OCI-LY7 (cell line): Measurements from ENCODE around the gene CEP97. TPM values are rescaled to one million over a fixed set of nuclear protein-coding genes. Genes with fewer than 3 reads are reported as not detected.

ENCODE experiments used
- BruUV-seq: library from RNA; stranded (reverse); fragments of 400-500 nt; replicated peaks from 2 replicates; lab custom pipeline; 2021; lab: Mats Ljungman, UMichigan
- CTCF ChIA-PET: fragments of 300-600 bp; sonication (Branson Sonifier 250); formaldehyde crosslinking; loops from one replicate; lab custom pipeline; 2022; ENCODE audit warnings: antibody characterized with exemption; ENCODE audit not compliant: unreplicated experiment; lab: Charles Lee
- POLR2A ChIA-PET: fragments of 300-600 bp; sonication (Branson Sonifier 250); formaldehyde crosslinking; loops from one replicate; lab custom pipeline; 2022; ENCODE audit warnings: antibody characterized with exemption; lab: Charles Lee
- DNase-seq: peaks from one replicate; pipeline ENCODE4 v3.0.0-alpha.2; 2015; ENCODE audit warnings: low spot score
- H2AFZ ChIP-seq: fragments of 200-600 bp; sonication (generic), shearing (Covaris generic); 2 replicates; pipeline ENCODE4 v1.6.1; 2014; ENCODE audit warnings: mild to moderate bottlenecking, antibody characterized with exemption, low read length, moderate library complexity
- H3K27ac ChIP-seq: fragments of 200-600 bp; sonication (generic); 2 replicates; pipeline ENCODE4 v1.5.1; 2014; ENCODE audit warnings: mixed run types, low read depth, mild to moderate bottlenecking, moderate library complexity, low read length, inconsistent platforms; ENCODE audit not compliant: poor library complexity, severe bottlenecking
- H3K36me3 ChIP-seq: fragments of 200-600 bp; sonication (generic); 2 replicates; pipeline ENCODE4 v1.6.1; 2014; ENCODE audit warnings: mild to moderate bottlenecking, antibody characterized with exemption, low read length, moderate library complexity, mixed read lengths; ENCODE audit not compliant: insufficient read depth
- H3K4me1 ChIP-seq: fragments of 200-600 bp; sonication (generic); 2 replicates; pipeline ENCODE4 v1.5.1; 2014; ENCODE audit warnings: mild to moderate bottlenecking, low read length; ENCODE audit not compliant: insufficient read depth, poor library complexity, severe bottlenecking
- H3K4me2 ChIP-seq: fragments of 200-600 bp; sonication (generic); 2 replicates; pipeline ENCODE4 v1.6.1; 2014; ENCODE audit warnings: mild to moderate bottlenecking, low read length
- H3K4me3 ChIP-seq: fragments of 200-600 bp; sonication (generic); 2 replicates; pipeline ENCODE4 v1.5.1; 2014; ENCODE audit warnings: mild to moderate bottlenecking, low read depth, low read length; ENCODE audit not compliant: poor library complexity, severe bottlenecking
- H3K79me2 ChIP-seq: fragments of 200-600 bp; sonication (generic); 2 replicates; pipeline ENCODE4 v1.6.1; 2016; ENCODE audit warnings: low read depth, mild to moderate bottlenecking, low read length, moderate library complexity, mixed read lengths; ENCODE audit not compliant: insufficient read depth
- H3K9me2 ChIP-seq: fragments of 200-600 bp; sonication (generic); 2 replicates; pipeline ENCODE4 v1.6.1; 2016; ENCODE audit warnings: mild to moderate bottlenecking, low read length, mixed read lengths; ENCODE audit not compliant: insufficient read depth
- H3K9me3 ChIP-seq: fragments of 200-600 bp; sonication (generic); 2 replicates; pipeline ENCODE4 v1.6.1; 2014; ENCODE audit warnings: mild to moderate bottlenecking, mixed run types, low read length, mixed read lengths
- H4K20me1 ChIP-seq: fragments of 200-600 bp; sonication (generic); 2 replicates; pipeline ENCODE4 v1.6.1; 2014; ENCODE audit warnings: mild to moderate bottlenecking, antibody characterized with exemption, low read length, moderate library complexity, mixed read lengths; ENCODE audit not compliant: insufficient read depth
- EZH2phosphoT487 ChIP-seq: fragments of 200-600 bp; sonication (generic); IDR thresholded peaks from 2 replicates; pipeline ENCODE4 v1.6.1; 2018; ENCODE audit warnings: low read depth, borderline replicate concordance, mild to moderate bottlenecking, mixed run types, antibody characterized with exemption, low read length, moderate library complexity, mixed read lengths
- intact Hi-C: fragments of 100-400 bp; cut with micrococcal nuclease; formaldehyde crosslinking; loops from one replicate; pipeline ENCODE4 v1.10.0; 2022; ENCODE audit not compliant: unreplicated experiment
- total RNA-seq, 2 experiments: library from RNA; depleted of rRNA in 1 of 2; stranded (reverse); fragments of >200 nt in 1 of 2; shearing (Covaris generic) in 1 of 2; gene quantifications; 2 replicates each; pipeline ENCODE4 v1.2.3, GENCODE V29; 2014 to 2022
- TF ChIP-seq, protein P1 (sequence below): fragments of 200-600 bp; sonication (generic); conservative IDR thresholded peaks from 2 replicates; pipeline ENCODE4 v1.5.1; 2014; ENCODE audit warnings: mild to moderate bottlenecking, antibody characterized with exemption, low read length, moderate library complexity, mixed read lengths

CEP97 gene
- total RNA-seq, 2 experiments from 2014 or later, result 27.3 to 43.5 TPM

- Histone ChIP-seq H3K4me2 (peak overlapping the region; percentile 75), H3K4me1 (peaks cover 26% of the 10 kb centered on the region), H3K9me2 (no peaks in the 10 kb centered on the region), H3K9me3 (no peaks in the 10 kb centered on the region), H3K4me3 (peak overlapping the region; percentile 94), H2AFZ (peak overlapping the region; percentile 68), H3K79me2 (peaks cover 66% of the 10 kb centered on the region), H3K36me3 (peaks cover 49% of the 10 kb centered on the region), H3K27ac (peak overlapping the region; percentile 85), H4K20me1 (peaks cover 13% of the 10 kb centered on the region; the same call in 1 of the 2 replicates)
- no TSS peak for BruUV-seq
- TF ChIP-seq, protein P1, sequence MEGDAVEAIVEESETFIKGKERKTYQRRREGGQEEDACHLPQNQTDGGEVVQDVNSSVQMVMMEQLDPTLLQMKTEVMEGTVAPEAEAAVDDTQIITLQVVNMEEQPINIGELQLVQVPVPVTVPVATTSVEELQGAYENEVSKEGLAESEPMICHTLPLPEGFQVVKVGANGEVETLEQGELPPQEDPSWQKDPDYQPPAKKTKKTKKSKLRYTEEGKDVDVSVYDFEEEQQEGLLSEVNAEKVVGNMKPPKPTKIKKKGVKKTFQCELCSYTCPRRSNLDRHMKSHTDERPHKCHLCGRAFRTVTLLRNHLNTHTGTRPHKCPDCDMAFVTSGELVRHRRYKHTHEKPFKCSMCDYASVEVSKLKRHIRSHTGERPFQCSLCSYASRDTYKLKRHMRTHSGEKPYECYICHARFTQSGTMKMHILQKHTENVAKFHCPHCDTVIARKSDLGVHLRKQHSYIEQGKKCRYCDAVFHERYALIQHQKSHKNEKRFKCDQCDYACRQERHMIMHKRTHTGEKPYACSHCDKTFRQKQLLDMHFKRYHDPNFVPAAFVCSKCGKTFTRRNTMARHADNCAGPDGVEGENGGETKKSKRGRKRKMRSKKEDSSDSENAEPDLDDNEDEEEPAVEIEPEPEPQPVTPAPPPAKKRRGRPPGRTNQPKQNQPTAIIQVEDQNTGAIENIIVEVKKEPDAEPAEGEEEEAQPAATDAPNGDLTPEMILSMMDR, result 0 out of 2 replicates have a peak, but pooled peaks have one; percentile 19
- no peak for TF ChIP-seq EZH2phosphoT487
- POLR2A ChIA-PET, result interaction anchor here (0.5 to 2.6 kb wide), 9 partner anchors 9 to 161 kb away, joined by 3 to 8 read pairs (median 6); partner anchors contain the start of gene CEP97
- intact Hi-C loops, result loop anchor here (1.0 to 2.0 kb wide), 3 partner anchors 102 to 223 kb away; partner anchors contain the start of genes PCNP and SENP7
- CTCF ChIA-PET, result no interaction called here
- DNase-seq, result peak; percentile 97
Measured at GRCh38 chr3:101676216-101676764, 48.1 kb upstream of the CEP97 start.

DNA sequence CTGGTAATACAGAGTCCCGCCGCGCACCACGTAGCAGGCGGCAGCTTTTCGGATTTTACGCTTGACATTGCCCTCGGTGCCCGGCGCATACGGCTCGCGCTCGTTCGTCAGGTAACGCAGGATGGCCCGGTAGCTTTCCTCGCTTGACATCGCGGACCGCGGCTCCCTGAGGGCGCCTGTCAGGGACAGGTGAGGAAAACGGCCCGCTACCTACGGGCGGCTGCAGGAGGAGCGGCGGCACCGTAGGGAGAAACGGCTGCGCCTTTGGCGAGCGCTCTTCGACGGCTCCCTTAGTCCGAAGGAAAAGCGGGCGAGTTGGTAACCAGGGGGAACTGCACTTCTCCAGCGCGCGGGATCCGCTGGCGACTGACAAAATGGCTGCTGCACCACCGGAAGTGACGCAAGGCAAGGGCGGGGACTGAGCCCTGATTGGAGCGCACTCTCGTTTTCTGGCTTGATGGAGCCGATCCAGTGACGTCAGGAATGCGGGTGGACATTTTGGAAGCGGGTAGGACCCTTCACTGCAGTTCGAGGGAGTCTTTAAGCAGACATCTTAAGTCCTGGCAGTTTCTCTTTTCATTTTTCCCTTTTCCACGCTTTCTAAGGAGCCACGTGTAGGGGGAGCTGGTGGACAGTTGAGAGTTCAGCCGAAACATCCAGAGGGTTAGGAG, 47.5 kb upstream of the CEP97 start, which contains the start of gene ZBTB11:
Gene ZBTB11, minus strand, starts transcription at position 368 of the 671 bp plus-strand sequence. Its CDS starts 218 bp downstream, at position 150.
- Histone ChIP-seq H3K4me3 (peak within 1 kb of the TSS; percentile 94), H3K4me2 (peak within 1 kb of the TSS; percentile 88), H3K36me3 (peaks cover 49% of the 10 kb centered on the region), H3K9me3 (no peaks in the 10 kb centered on the region), H3K4me1 (peaks cover 27% of the 10 kb centered on the region), H3K27ac (peak within 1 kb of the TSS; percentile 85), H3K9me2 (no peaks in the 10 kb centered on the region), H3K79me2 (peaks cover 66% of the 10 kb centered on the region), H4K20me1 (peaks cover 13% of the 10 kb centered on the region; the same call in 1 of the 2 replicates), H2AFZ (peak within 1 kb of the TSS; percentile 68)
- DNase-seq, result peak; percentile 99
- intact Hi-C loops, result loop anchor here (1.0 to 2.0 kb wide), 4 partner anchors 9 to 222 kb away; partner anchors contain the start of genes PCNP, RPL24 and SENP7
- CTCF ChIA-PET, result no interaction called here
- POLR2A ChIA-PET, result interaction anchor here (0.6 to 2.6 kb wide), 10 partner anchors 8 to 552 kb away, joined by 3 to 10 read pairs (median 6); partner anchors contain the start of genes CEP97 and RPL24
- no peak for TF ChIP-seq EZH2phosphoT487
- TF ChIP-seq, protein P1, result peak; percentile 64
- BruUV-seq, result no TSS peak
